Right forelimb (tissue), 1 donor: ENCODE measurements around the gene C1orf210.

Experiments used
- DNase-seq: peaks from one replicate; pipeline ENCODE4 v3.0.0-alpha.2; 2018

C1orf210 gene

DNA sequence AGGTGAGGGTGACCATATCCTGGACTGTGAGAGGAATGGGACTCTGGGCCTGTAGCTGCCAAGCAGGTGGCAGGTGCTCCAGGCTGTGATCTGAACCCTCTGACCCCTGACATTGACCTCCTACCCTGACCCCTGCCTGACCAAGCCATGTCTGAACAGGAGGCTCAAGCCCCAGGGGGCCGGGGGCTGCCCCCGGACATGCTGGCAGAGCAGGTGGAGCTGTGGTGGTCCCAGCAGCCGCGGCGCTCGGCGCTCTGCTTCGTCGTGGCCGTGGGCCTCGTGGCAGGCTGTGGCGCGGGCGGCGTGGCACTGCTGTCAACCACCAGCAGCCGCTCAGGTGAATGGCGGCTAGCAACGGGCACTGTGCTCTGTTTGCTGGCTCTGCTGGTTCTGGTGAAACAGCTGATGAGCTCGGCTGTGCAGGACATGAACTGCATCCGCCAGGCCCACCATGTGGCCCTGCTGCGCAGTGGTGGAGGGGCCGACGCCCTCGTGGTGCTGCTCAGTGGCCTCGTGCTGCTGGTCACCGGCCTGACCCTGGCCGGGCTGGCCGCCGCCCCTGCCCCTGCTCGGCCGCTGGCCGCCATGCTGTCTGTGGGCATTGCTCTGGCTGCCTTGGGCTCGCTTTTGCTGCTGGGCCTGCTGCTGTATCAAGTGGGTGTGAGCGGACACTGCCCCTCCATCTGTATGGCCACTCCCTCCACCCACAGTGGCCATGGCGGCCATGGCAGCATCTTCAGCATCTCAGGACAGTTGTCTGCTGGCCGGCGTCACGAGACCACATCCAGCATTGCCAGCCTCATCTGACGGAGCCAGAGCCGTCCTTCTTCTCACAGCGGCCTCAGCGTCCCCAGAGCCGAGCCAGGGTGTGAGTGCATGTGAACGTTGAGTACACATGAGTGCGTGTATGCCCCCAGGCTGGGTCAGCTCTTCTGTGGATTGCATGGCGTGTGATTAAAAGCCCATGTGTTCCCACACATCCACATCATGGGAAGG, 12.5 kb downstream of the C1orf210 start:
- no peak for DNase-seq

DNA sequence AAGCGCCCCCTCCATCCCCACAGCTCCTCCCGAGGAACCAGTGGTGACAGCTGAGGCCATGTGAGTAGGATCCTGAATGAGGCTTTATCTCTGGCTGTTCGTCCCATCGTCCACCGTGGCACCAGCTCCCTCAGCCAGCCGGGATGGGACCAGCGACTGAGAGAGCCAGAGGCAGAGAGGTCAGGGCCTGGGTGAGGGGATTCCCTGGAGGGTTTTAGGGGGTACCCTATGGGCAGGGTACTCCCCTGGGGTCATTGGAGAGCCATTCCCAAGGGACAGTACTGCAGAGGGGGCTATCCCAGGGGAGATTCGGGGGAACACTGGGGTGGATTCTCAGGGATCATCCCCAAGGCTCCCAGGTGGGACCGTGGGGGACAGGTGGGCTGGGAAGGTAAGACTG, 13.2 kb downstream of the C1orf210 start:
- DNase-seq: no peak

DNA sequence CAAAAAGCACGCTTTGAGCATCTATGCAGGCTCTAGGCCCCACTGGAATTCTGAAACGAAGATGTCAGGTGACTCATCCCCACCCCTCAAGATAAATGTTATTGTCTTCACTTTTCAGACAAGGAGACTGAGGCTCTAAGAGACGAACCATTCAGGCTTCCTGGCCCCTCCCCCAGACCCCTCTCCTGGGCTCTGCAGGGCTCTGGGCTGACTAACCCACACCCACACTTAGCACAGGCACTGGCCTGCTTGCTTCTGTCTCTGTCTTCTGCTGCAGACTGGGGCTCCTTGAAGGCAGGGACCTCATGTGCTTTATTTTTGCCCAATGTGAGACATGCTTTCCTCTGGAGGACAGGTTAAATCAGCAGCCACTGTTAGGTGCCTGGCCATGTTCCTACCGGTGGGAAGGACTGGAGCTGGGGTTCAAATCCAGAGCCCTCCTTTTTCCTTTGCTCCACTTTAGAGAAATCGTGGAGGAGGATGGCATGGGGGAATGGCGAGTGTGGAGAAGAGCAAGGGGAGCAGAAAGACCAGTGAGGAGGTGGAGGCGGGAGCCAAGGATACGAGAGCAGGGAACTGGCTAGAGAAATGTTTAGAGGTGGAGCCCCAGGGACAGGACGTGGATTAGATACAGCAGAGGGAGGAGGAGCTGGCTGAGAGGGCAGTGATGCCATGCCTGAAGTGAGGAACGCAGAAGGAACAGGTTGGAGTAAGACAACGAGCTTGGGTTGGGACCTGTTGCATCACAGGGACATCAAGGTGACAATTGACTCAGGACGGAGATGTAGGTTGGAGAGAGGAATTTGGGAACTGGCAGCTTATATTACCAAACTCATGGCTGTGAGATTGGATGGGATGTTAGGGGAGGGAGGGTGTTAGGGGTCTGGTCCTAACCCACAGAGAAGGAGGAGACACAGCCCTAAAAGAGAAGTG, 13.9 kb downstream of the C1orf210 start:
- DNase-seq: no peak

DNA sequence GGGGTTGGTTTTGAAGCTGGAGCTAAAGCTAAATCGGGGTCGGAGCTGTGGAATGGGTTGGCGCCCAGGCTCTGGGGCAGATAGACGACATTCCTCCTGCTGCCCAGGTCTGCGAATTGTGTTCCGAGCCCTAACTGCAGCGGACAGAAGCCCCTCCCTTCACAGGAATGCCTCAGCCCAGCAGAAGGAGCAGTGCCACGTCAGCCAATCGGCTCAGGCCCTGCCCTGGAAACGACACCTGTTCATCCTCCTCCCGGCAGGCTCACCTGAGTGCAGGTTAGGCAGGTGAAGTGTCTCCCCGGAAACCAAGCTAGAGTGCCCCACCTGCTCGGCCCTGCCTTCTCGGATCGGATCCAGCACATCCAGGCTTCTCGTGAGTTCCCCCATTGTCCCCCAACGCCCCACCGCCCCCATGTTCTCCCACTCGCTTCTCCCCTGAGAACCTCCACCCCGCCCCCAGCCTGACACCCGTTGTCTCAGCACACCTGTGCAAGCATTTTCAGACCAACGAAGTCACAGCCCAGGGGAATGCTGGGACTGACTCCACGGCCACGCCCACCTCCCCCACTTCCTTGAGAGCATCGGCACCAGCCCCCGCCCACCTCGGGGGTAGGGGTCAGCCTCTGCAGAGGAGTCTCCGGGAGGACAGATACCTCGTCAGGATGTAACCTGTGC, 14.8 kb downstream of the C1orf210 start:
- no peak for DNase-seq

DNA sequence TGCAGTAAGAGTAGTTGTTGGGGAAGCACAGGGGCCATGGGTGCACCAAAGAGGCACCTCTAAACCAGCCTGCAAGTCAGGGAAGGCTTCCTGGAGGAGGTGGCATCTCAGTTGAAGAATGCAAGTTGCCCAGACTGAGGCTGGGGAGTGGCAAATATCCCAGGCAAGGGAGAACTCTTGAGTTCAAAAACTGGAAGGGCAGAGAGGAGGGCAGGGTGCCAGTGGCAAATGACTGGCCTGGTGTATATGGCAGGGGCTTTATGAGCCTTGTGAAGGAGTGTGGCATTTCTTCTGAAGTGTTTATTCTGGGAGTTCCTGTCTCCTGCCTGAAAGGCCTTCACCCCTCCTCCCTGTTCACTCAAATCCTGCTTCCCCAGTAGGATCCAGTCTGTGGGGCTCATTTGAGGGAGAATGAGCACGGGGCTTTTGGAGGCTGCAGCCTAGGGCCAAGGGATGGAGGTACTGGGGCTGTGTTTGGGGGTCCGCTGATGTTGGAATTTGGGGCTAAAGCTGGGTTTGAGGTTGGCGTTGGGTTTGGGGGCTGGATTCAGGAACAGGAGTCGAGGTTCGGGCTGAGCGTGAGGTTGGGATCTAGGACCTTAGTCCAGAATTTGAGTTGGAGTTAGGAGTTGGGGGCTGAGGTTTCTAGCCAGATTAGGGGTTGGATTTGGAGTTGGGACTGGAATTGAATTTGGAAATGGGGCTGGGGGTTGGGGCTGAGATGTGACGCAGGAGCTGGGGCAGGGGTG, 15.6 kb downstream of the C1orf210 start, which contains the start of gene TMEM125:
TMEM125 (plus strand) TSS at position 357 of the 749 bp plus-strand sequence. CDS start 2,740 bp downstream, outside the sequence.
- DNase-seq: no peak

DNA sequence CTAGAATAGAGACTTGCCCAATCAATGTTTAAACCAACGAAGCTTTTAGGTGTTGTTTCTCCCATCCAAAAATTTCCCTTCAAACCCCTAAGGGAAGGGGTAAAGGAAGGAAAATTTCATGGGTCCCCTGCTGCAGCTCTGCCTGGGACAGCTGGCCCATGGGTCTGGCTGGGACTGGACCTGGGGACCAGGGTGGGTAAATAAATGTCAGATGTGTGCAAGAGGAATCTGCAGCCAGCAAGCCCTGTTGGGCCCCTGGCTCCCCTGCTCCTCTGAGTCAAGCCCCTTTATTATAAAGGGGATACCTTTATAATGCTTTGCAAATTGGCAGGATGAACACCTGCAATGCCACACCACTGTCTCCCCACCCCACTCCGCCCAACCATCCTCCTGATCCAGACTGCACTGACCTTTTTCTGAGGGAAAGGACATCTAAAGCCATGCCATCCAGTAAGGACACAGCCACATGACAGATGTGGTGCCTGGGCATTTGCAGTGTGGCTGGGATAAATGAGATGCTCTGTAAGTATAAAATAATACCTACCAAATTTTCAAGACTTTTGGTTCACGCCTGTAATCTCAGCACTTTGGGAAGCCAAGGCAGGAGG, 17.5 kb downstream of the C1orf210 start:
- DNase-seq: no peak

DNA sequence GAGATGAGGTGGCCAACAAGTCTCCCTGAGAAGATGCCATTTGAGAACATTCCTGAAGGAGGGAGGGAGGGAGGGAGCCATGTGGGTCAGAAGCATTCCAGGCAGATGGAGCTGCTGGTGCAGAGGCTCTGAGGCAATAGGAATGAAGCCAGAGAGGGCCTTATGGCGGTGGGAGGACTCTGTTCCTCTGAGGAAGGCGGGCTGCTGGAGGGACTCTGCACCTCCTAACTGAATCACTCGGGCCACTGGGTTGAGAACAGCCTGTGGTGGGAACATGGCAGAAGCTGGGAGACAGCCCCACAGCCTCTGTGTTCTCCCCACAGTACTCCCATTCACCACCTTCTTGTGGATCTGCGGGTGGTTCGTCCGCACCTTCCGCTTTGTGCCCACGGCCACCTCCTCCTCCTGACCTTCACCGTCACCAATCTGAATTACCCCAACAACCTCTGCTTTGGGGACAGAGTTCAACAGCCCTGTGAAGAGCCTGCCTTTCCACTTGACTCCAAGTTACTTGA, 18.0 kb downstream of the C1orf210 start:
- DNase-seq: no peak

DNA sequence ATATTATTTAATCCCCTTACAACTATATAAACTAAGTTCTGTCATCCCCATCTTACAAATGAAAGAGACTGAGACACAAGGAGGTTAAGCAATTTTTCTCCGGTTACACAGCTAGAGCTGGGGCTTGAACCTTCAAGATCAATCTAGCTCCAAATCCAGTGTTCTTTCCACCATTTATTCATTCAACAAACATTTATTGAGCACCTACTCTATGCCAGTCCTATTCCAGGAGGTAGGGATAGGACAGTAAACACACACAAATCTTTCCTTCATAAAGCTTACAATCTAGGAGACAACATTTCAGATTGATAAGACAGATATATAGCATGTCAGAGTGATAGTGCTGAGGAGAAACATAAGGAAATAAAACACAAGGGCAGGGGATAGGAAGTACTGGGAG, 18.5 kb downstream of the C1orf210 start:
- DNase-seq: no peak

DNA sequence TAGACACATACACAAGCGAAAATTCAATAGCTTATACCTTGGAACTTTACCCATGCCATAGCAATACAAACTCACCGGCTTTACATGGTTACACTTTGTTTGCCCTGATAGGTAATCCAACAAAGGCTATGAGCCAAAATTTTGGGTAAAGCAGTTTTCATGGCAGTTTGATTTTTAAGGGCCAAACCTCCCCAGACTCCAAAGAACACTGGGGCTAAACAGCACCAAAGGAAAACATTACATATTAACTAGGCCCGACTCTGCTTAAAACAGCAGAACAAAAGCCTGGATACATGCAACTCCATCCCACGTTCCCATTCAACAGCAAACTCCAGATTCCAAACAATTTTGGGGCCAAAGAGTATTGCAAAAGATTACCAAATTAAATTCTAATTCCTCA, 19.9 kb downstream of the C1orf210 start:
- no peak for DNase-seq

DNA sequence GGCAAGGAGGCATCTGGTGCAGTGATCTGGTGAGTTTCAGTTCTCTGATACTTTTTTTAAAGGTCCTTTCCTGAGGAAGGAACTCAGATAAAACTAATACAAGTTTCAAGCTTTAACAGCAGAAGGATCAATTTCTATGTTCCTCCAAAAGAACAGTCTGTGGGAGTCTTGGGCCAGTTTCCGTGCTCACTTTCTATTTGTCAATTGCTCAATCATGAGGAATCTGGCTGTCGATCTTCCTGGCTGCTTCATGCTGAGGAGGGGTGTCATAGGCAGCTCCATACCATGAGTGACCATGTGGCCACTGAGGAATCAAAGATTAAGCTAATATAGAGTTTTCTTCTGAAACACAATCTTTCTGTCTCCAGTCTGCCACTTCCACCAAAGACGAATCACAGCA, 27.0 kb downstream of the C1orf210 start:
- no peak for DNase-seq

DNA sequence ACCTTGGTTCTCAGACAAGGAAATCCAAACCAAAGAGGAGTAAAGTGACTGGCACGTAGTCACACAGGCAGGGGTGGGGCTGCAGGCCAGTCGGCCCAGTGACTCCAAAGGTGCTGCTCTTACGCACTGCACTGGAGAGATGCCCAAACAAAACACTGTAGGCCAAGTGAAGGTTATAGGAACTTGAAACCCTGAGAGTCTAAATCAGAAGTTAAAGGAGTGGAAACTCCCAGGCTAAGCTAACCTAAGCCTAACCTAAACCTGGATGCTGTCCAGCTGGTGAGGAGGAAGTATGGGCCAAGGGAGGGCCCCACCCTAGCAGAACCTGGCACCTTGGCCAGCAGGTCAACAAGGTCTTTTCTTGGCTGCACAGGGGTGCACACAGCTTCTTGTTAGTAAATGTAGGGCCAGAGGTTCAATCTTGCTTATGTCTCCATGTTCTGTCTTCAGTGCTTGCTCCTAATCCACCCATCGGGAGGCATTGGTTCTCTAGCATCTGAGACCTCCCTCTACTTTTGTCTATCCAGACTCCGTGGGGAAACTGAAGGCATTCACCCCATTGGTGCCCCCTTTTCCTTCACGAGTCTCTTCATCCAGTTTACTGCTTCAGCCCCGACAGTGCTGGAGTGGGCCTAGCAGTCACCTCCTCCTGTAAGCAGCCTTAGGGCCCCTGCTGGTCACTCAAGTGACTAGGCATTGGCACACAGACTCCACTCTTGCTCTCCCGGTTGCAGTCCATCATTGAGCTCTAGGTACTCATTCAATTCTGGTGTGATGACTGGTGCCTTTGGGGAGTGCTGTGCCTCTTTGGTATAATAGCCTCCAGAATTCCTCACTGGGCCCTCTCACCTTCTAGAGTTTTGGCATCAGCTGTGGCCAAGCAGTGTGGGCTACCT, 28.5 kb downstream of the C1orf210 start:
- no peak for DNase-seq

DNA sequence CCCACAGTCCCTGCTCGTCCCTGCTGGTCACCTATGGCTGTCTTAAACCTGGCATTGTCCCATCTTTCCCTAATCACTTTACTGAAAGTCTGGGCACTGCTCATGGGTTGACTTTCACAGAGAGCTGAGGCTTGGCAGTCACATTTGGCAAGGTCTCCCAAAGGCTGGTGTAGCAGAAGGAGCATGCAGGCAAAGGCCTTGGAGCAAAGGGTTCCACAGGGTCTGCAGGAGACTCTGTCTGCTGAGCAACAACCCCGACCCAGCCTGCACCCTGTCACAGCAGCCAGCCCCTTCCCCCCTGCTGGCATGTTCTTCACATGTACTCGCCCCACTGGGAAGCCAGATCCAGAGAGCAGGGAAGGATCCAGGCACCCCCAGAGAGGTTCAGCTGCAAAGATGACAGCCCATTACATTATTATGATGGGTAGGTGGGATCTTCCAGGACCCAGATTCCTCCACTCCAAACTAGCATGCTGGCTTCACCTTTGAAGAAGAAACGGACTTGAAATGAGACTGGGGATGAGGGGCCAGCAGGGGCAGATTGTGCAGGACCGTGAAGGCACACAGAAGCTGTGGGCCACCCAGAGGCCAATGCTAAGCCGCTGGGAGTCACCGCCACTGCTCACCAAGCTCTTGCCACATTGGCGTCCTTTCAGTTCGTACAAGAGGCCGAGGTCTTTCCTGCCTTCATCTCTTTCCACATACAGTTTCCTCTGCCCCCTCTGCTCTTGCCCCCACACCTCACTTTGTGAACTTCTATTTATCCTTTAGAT, 29.8 kb downstream of the C1orf210 start:
- DNase-seq: no peak

DNA sequence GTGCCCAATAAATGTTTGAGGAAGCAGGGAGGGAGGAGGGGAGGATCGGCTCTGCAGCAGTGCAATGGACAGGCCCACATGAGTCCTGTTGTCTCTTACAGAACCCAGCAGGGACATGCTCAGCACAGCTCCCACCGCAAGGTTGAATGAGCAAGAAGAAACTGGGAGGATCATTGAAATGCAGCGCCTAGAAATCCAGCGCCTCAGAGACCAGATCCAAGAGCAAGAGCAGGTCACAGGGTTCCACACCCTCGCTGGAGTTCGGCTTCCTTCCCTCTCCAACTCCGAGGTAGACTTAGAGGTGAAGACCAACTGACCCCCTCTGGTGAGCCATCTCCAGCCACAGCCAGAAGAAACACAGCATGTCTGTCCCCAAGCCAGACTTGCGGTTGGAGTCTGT, 31.5 kb downstream of the C1orf210 start:
- no peak for DNase-seq

DNA sequence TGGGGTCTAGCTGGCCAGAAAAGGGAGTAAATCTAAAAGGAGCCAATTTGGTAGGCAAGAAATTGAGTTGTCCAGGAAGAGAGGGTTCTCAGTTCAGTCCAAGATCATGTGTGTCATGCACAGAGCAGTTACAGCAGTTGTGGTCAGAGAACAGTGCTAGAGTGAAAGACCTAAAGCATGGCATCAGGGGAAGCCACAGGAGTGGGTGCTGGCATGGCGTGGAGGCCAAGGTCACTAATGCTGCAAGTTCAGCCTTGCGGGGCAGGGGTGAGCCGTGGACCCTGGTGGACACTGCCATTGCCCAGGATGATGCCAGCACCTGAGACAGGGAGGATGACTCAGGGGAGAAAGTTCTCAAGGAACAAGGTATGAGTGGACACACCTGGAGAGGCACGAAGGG, 32.2 kb downstream of the C1orf210 start:
- DNase-seq: no peak

DNA sequence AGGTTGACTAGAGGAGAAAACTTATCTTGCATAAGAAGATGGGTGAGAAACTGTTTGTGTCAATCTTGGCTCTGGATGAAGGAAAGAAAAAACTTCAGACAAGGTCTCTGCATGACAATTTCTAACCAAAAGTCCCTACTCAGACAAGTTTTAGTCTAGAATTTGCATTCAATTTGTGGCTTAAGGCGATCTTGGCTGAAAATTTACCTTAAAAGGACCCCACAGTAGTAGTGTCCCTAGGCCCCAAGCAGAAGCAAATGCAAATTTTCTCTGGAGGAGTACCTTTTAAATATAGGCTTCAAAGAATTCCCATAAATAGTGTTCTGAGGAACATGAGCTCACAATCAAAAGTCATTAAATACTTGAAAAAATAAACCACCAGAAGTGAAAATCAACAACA, 33.2 kb downstream of the C1orf210 start:
- no peak for DNase-seq

DNA sequence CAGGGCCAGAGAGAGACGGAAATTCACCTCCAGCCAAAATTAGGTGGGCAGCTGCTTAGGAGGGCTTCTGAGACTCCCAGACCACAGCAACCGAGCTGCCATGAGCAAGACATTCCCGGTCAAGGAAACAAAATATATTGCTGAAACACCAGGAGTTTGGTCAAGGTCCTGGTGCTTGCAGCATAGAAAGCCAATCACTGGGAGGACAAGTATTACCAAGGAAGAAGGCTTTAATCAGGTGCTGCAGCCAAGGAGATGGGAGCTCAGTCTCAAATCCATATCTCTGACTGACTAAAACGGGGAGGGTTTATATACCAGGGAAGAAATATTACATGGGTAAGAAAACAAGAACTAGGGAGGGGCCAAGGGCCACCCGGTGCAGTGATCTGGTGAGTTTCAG, 34.4 kb downstream of the C1orf210 start:
- no peak for DNase-seq

DNA sequence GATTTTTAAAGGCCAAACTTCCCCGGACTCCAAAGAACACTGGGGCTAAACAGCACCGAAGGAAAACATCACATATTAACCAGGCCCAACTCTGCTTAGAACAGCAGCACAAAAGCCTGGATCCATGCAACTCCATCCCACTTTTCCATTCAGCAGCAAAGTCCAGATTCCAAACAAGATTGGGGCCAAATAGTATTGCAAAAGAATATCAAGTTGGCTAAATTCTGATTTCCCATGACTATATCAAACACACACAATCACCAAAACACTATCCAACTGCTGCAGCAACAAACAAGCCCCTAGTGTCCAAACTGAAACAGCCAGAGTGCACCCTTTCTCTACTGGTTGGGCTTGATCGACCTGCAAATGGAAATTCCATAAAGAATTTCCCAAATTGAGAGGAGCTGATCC, 35.0 kb downstream of the C1orf210 start:
- DNase-seq: no peak

DNA sequence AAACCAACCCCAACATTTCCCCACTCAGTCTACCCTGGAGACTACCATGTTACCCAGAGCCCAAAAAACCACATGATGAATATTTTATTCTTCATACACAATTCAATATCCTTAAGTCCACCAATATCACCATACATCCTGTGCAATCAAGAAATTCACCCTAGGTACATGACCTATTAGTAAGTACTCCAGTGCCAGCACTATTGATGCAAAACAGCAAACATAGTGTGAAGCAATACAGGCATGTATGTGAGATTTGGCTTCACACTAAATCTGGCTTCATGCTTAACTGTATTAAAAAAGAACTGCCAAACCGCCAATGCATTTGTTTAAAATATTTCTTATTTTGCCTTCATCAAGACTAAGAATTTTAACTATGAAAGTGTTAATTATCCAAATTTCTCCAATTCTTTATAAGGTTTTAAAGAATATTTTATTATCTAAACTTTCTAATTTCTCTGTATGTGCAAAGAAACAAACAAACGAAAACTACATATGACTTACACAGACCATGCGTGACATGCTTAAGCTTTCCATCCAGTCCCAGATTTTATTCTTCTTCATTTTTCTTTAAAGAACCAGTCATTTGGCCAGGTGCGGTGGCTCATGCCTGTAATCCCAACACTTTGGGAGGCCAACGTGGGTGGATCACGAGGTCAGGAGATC, 38.0 kb downstream of the C1orf210 start:
- no peak for DNase-seq
